SJSA1 (cell line): Measurements from ENCODE around the gene GPS2. TPM values are rescaled to one million over a fixed set of nuclear protein-coding genes. Genes with fewer than 3 reads are reported as not detected.

Experiments
- total RNA-seq: library from RNA; depleted of rRNA; stranded (reverse); fragments of >200 nt; shearing (Covaris generic); gene quantifications from 2 replicates; pipeline ENCODE4 v1.2.3, GENCODE V29; 2014; rRNA removed

GPS2 gene
- total RNA-seq, 1 experiment from 2014 or later: 112 TPM

Other genes with a start within 250 kb of the GPS2 start
- gene CLEC10A, start 235.1 kb downstream of the GPS2 start, total RNA-seq: not detected in 2 replicates
- gene ASGR2, start 200.5 kb downstream of the GPS2 start, total RNA-seq: not detected in 2 replicates
- 0.16 TPM in 1 of 2 replicates, not detected in the other for gene ASGR1, start 136.0 kb downstream of the GPS2 start, total RNA-seq
- gene DLG4, start 95.5 kb downstream of the GPS2 start, total RNA-seq: 8.9 and 9.3 TPM in 2 replicates
- 205 and 227 TPM in 2 replicates for gene ACADVL, start 95.4 kb downstream of the GPS2 start, total RNA-seq
- 30.6 and 45.3 TPM in 2 replicates for gene DVL2, start 80.8 kb downstream of the GPS2 start, total RNA-seq
- gene PHF23, start 75.9 kb downstream of the GPS2 start, total RNA-seq: 27.5 and 30.3 TPM in 2 replicates
- 139 and 146 TPM in 2 replicates for gene GABARAP, start 72.9 kb downstream of the GPS2 start, total RNA-seq
- 15.5 and 21.8 TPM in 2 replicates for gene CTDNEP1, start 63.6 kb downstream of the GPS2 start, total RNA-seq
- 37.2 and 52.4 TPM in 2 replicates for gene ELP5, start 63.1 kb downstream of the GPS2 start, total RNA-seq
- gene CLDN7, start 52.9 kb downstream of the GPS2 start, total RNA-seq: not detected in 2 replicates
- 0.32 TPM in 1 of 2 replicates, not detected in the other for gene SLC2A4, start 33.6 kb downstream of the GPS2 start, total RNA-seq
- gene YBX2, start 20.7 kb downstream of the GPS2 start, total RNA-seq: not detected in 2 replicates
- gene EIF5A, start 7.7 kb downstream of the GPS2 start, total RNA-seq: 342 and 632 TPM in 2 replicates
- gene NEURL4, start 14.0 kb upstream of the GPS2 start, total RNA-seq: 8.1 and 13.8 TPM in 2 replicates
- gene ACAP1, start 21.2 kb upstream of the GPS2 start, total RNA-seq: not detected in 2 replicates
- gene KCTD11, start 36.8 kb upstream of the GPS2 start, total RNA-seq: 5.4 and 7.0 TPM in 2 replicates
- not detected in 2 replicates for gene TMEM95, start 39.8 kb upstream of the GPS2 start, total RNA-seq
- not detected in 2 replicates for gene TNK1, start 65.7 kb upstream of the GPS2 start, total RNA-seq
- 13.3 and 14.2 TPM in 2 replicates for gene PLSCR3, start 79.2 kb upstream of the GPS2 start, total RNA-seq
- 24.7 and 28.8 TPM in 2 replicates for gene TMEM256, start 88.7 kb upstream of the GPS2 start, total RNA-seq
- gene NLGN2, start 92.5 kb upstream of the GPS2 start, total RNA-seq: 2.2 and 3.9 TPM in 2 replicates
- gene SPEM1, start 105.0 kb upstream of the GPS2 start, total RNA-seq: not detected in 2 replicates
- not detected in 2 replicates for gene SPEM2, start 110.3 kb upstream of the GPS2 start, total RNA-seq
- gene SPEM3, start 113.5 kb upstream of the GPS2 start, total RNA-seq: not detected in 2 replicates
- gene TMEM102, start 120.1 kb upstream of the GPS2 start, total RNA-seq: 0.45 TPM in 1 of 2 replicates, not detected in the other
- not detected in 2 replicates for gene FGF11, start 124.2 kb upstream of the GPS2 start, total RNA-seq
- 3.9 and 14.7 TPM in 2 replicates for gene CHRNB1, start 129.7 kb upstream of the GPS2 start, total RNA-seq
- gene ZBTB4, start 164.3 kb upstream of the GPS2 start, total RNA-seq: 13.8 and 19.9 TPM in 2 replicates
- not detected in 2 replicates for gene SLC35G6, start 166.1 kb upstream of the GPS2 start, total RNA-seq
- 17.5 and 29.3 TPM in 2 replicates for gene POLR2A, start 169.0 kb upstream of the GPS2 start, total RNA-seq
- 5.9 and 22.8 TPM in 2 replicates for gene TNFSF12, start 233.7 kb upstream of the GPS2 start, total RNA-seq
- 0.56 and 1.3 TPM in 2 replicates for gene TNFSF13, start 243.4 kb upstream of the GPS2 start, total RNA-seq
- gene SENP3, start 246.6 kb upstream of the GPS2 start, total RNA-seq: 74.9 and 101 TPM in 2 replicates